NOMO-1 treated with dmso at 0.1 percent for 144 hours (cell line): ENCODE data around the gene RPL27A.
A peak's percentile ranks its signal among the peaks of the same experiment; 100 is the strongest.

Source experiments
- DNase-seq: peaks from one replicate; lab custom pipeline; 2025; ENCODE audit not compliant: unreplicated experiment; lab: John Stamatoyannopoulos, UW

Gene RPL27A

GRCh38 chr11:8720352-8720751, 37.8 kb downstream of the RPL27A start:
- no peak for DNase-seq

- DNase-seq, result no peak
Observed at GRCh38 chr11:8720868-8721608, 38.4 kb downstream of the RPL27A start.

GRCh38 chr11:8721609-8722500, 39.3 kb downstream of the RPL27A start:
- no peak for DNase-seq

GRCh38 chr11:8722809-8723208, 40.2 kb downstream of the RPL27A start:
- DNase-seq, result no peak

- no peak for DNase-seq
Observed at GRCh38 chr11:8723711-8724110, 41.1 kb downstream of the RPL27A start.

GRCh38 chr11:8724682-8725081, 42.1 kb downstream of the RPL27A start:
- DNase-seq, result no peak

- DNase-seq, result no peak
Observed at GRCh38 chr11:8726395-8726794, 43.8 kb downstream of the RPL27A start.

GRCh38 chr11:8728563-8728962, 46.0 kb downstream of the RPL27A start:
- DNase-seq, result peak; percentile 16

GRCh38 chr11:8729067-8729466, 46.5 kb downstream of the RPL27A start:
- no peak for DNase-seq

GRCh38 chr11:8729837-8730696, 47.5 kb downstream of the RPL27A start:
- no peak for DNase-seq

- no peak for DNase-seq
Observed at GRCh38 chr11:8730697-8731020, 48.1 kb downstream of the RPL27A start.

- DNase-seq, result no peak
Observed at GRCh38 chr11:8731647-8732323, 49.2 kb downstream of the RPL27A start.

- peak; percentile 26 for DNase-seq
Observed at GRCh38 chr11:8732324-8732670, 49.7 kb downstream of the RPL27A start.

- no peak for DNase-seq
Observed at GRCh38 chr11:8732748-8733241, 50.2 kb downstream of the RPL27A start.

GRCh38 chr11:8733852-8734251, 51.3 kb downstream of the RPL27A start:
- DNase-seq, result no peak

GRCh38 chr11:8735094-8735493, 52.5 kb downstream of the RPL27A start:
- no peak for DNase-seq

- no peak for DNase-seq
Observed at GRCh38 chr11:8739309-8739793, 56.8 kb downstream of the RPL27A start.
